Endothelial cell of umbilical vein (primary cell): ENCODE measurements around the gene SUV39H1. TPM values are rescaled to one million over a fixed set of nuclear protein-coding genes. Genes with fewer than 3 reads are reported as not detected.
A peak's percentile ranks its signal among the peaks of the same experiment; 100 is the strongest.

Experiments used
- Bru-seq: library from RNA; stranded (reverse); fragments of 400-500 nt; gene quantifications from one replicate; lab custom pipeline; 2021; lab: Mats Ljungman, UMichigan
- BruChase-seq, 2 experiments: library from RNA; stranded (reverse); fragments of 400-500 nt; gene quantifications; one replicate each; lab custom pipeline; 2021; lab: Mats Ljungman, UMichigan
- BruUV-seq: library from RNA; stranded (reverse); fragments of 400-500 nt; replicated peaks from 2 replicates; lab custom pipeline; 2021; lab: Mats Ljungman, UMichigan
- CTCF ChIA-PET: fragments of 300-600, 350-600 bp; sonication (Branson Sonifier 250); formaldehyde crosslinking; loops from one replicate; lab custom pipeline; 2021; ENCODE audit warnings: antibody characterized with exemption, inconsistent platforms; lab: Charles Lee
- POLR2A ChIA-PET: fragments of 300-600, 350-600 bp; sonication (Branson Sonifier 250); formaldehyde crosslinking; loops from one replicate; lab custom pipeline; 2021; ENCODE audit warnings: antibody characterized with exemption, inconsistent platforms; lab: Charles Lee
- DNase-seq: peaks from one replicate; pipeline ENCODE4 v3.0.0-alpha.2; 2011; ENCODE audit warnings: low read depth, low spot score
- FAIRE-seq: peaks from 2 replicates; lab custom pipeline; 2011; peaks lifted over from hg19 to GRCh38; lab: Jason Lieb, UNC
- H2AFZ ChIP-seq: 2 replicates; pipeline ENCODE4 v1.6.0; 2012; ENCODE audit warnings: low read depth, low read length, control low read depth, inconsistent platforms
- H3K27ac ChIP-seq: 2 replicates; pipeline ENCODE4 v1.5.1; 2011; ENCODE audit warnings: low read depth, mild to moderate bottlenecking, control low read depth, low read length, moderate library complexity; ENCODE audit not compliant: insufficient read depth
- H3K27me3 ChIP-seq, 2 experiments: 2 replicates each; pipeline versions ENCODE4 v1.6.0 to v1.6.1; 2011; ENCODE audit warnings: low read length in 2 of 2, mixed read lengths in 1 of 2; ENCODE audit not compliant: control insufficient read depth in 2 of 2, insufficient read depth in 2 of 2
- H3K36me3 ChIP-seq, 2 experiments: 2 replicates in 1 of 2; 3 replicates in 1 of 2; pipeline ENCODE4 v1.5.1; 2011; ENCODE audit warnings: low read length in 2 of 2, mild to moderate bottlenecking in 1 of 2, moderate library complexity in 1 of 2; ENCODE audit not compliant: control insufficient read depth in 2 of 2, insufficient read depth in 2 of 2; ENCODE audit errors: extremely low read depth in 1 of 2
- H3K4me1 ChIP-seq: 3 replicates; pipeline ENCODE4 v1.5.1; 2011; ENCODE audit warnings: mild to moderate bottlenecking, low read length; ENCODE audit not compliant: control insufficient read depth, insufficient read depth; ENCODE audit errors: extremely low read depth
- H3K4me2 ChIP-seq: 2 replicates; pipeline ENCODE4 v1.6.1; 2011; ENCODE audit warnings: low read length, control low read depth, mixed read lengths; ENCODE audit not compliant: insufficient read depth
- H3K4me3 ChIP-seq, 3 experiments: fragments of 200-600 bp in 1 of 3; sonication (generic), shearing (Covaris generic) in 1 of 3; replicated peaks in 1 of 3; 2 replicates each; pipeline ENCODE4 v1.5.1; 2011 to 2016; ENCODE audit warnings: control low read depth in 3 of 3, low read length in 3 of 3, mild to moderate bottlenecking in 2 of 3, inconsistent platforms in 1 of 3, low read depth in 1 of 3, moderate library complexity in 1 of 3; ENCODE audit not compliant: insufficient read depth in 1 of 3
- H3K79me2 ChIP-seq: 2 replicates; pipeline ENCODE4 v1.6.0; 2012; ENCODE audit warnings: low read length, inconsistent platforms; ENCODE audit not compliant: control insufficient read depth, insufficient read depth
- H3K9ac ChIP-seq: replicated peaks from 2 replicates; pipeline ENCODE3; 2011; ENCODE audit warnings: low read length, control low read depth; ENCODE audit not compliant: insufficient read depth; ENCODE audit errors: extremely low read depth
- H3K9me1 ChIP-seq: replicated peaks from 3 replicates; pipeline ENCODE4 v1.6.0; 2011; ENCODE audit warnings: mild to moderate bottlenecking, low read length; ENCODE audit not compliant: control insufficient read depth, insufficient read depth; ENCODE audit errors: extremely low read depth
- H3K9me3 ChIP-seq: replicated peaks from 2 replicates; pipeline ENCODE4 v1.5.1; 2012; ENCODE audit warnings: low read length, inconsistent platforms; ENCODE audit not compliant: control insufficient read depth, insufficient read depth
- H4K20me1 ChIP-seq: replicated peaks from 2 replicates; pipeline ENCODE3; 2011; ENCODE audit warnings: mild to moderate bottlenecking, low read length; ENCODE audit not compliant: control insufficient read depth, insufficient read depth; ENCODE audit errors: extremely low read depth
- CTCF ChIP-seq, 2 donors: IDR thresholded peaks; 1 replicate in 1 of 2; 2 replicates in 1 of 2; pipeline ENCODE4 v1.5.1; 2011; ENCODE audit warnings: low read length in 2 of 2, mild to moderate bottlenecking in 2 of 2, moderate library complexity in 2 of 2, control low read depth in 1 of 2, inconsistent platforms in 1 of 2, low read depth in 1 of 2; ENCODE audit not compliant: insufficient read depth in 1 of 2; ENCODE audit errors: extremely low read depth in 1 of 2
- POLR2A ChIP-seq: IDR thresholded peaks from 2 replicates; pipeline ENCODE4 v1.6.1; 2012; ENCODE audit warnings: low read depth, mild to moderate bottlenecking, control low read depth, low read length
- POLR2AphosphoS5 ChIP-seq: IDR thresholded peaks from 2 replicates; pipeline ENCODE4 v1.6.1; 2012; ENCODE audit warnings: low read depth, mild to moderate bottlenecking, control low read depth, low read length, moderate library complexity; ENCODE audit not compliant: insufficient read depth
- dilution Hi-C: fragments of 300-500 bp; cut with MboI; formaldehyde crosslinking; loops from one replicate; pipeline ENCODE4 v1.15.0; 2019; ENCODE audit warnings: low sequenced_read_pairs; ENCODE audit not compliant: extremely low pct_ligation_motif_present
- intact Hi-C: fragments of 100-400 bp; cut with micrococcal nuclease; formaldehyde crosslinking; loops from one replicate; pipeline ENCODE4 v1.10.0; 2022
- long read RNA-seq: library from polyadenylated mRNA; stranded (forward); transcript quantifications from one replicate; pipeline ENCODE4 v2.0.0, GENCODE V29; 2021
- polyA minus RNA-seq, 3 experiments: library from RNA; depleted of rRNA, polyadenylated mRNA; stranded (reverse); fragments of >200 nt; gene quantifications; 1 replicate in 1 of 3; 2 replicates in 2 of 3; pipeline ENCODE4 v1.2.3, GENCODE V29; 2011
- polyA plus RNA-seq, 4 experiments: library from polyadenylated mRNA; depleted of rRNA in 3 of 4; stranded (reverse) in 3 of 4; unstranded in 1 of 4; fragments of >200 nt; gene quantifications; 2 replicates each; pipeline versions ENCODE4 v1.2.1 to v1.2.3, GENCODE V29; 2011 to 2012; ENCODE audit warnings: missing spikeins in 1 of 4
- total RNA-seq: library from RNA; stranded (reverse); gene quantifications from 2 replicates; pipeline ENCODE4 v1.2.3, GENCODE V29; 2021
- TF ChIP-seq, protein P1 (sequence below): IDR thresholded peaks from 2 replicates; pipeline ENCODE4 v1.6.1; 2011; ENCODE audit not compliant: insufficient read depth, insufficient read length

The SUV39H1 gene
- total RNA-seq (18.2 and 20.0 TPM in 2 replicates), polyA plus RNA-seq (19.0 and 22.0 TPM in 2 replicates), polyA minus RNA-seq (13.5 and 14.9 TPM in 2 replicates), Bru-seq, nascent RNA (percentile 58 among the genes with signal in this experiment), BruChase-seq, experiment 1, labeled RNA remaining after a 6-hour chase (percentile 56 among the genes with signal in this experiment), BruChase-seq, experiment 2, labeled RNA remaining after a 2-hour chase (percentile 63 among the genes with signal in this experiment)
- polyA plus RNA-seq (2011; cell fraction: cytosol; rRNA removed) = 12.9 and 13.6 TPM in 2 replicates
- polyA plus RNA-seq (2011; cell fraction: nucleus; rRNA removed) = 13.3 and 20.0 TPM in 2 replicates
- polyA plus RNA-seq (2012) = 7.7 and 13.0 TPM in 2 replicates
- 38.1 TPM for polyA minus RNA-seq (2011; cell fraction: cytosol; rRNA and poly(A)+ RNA removed)
- 8.8 and 9.0 TPM in 2 replicates for polyA minus RNA-seq (2011; cell fraction: nucleus; rRNA and poly(A)+ RNA removed)
- long read RNA-seq, transcript SUV39H1-202 (6 exons, 2,871 nt) = major isoform, 39 of 52 reads
- long read RNA-seq, partial matches to known transcripts = 4 of 52 reads
- long read RNA-seq, other reads (novel, unspliced or antisense) = 9 of 52 reads

DNA sequence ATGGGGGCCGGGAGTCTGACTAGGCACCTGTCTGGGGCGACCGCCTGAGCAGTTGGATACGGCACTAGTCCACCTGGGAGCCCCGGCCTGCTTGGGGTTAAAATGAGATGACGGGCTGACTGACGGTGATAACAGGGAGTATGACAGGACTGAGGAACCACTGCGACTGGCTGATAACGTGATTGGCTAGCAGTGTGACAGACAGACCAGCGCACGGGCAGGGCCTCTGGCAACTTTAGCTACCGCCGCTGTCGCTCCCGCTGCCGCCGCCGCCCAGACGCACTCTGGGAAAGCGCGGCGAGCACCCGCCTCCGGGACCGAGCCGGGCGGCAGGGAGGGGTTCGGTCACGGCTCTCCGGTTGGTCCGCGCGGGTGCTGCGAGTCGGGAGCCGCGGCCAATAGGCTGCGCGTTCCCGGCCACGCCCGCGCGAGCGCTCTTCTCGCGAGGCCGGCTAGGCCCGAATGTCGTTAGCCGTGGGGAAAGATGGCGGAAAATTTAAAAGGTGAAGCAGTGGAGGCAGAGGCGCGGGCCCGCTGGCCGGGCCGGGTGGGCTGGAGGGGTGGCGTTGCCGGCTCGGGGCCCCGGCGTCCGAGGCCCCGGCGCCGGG, at the start of gene SUV39H1:
Gene SUV39H1, plus strand, starts transcription at position 434 of the 608 bp plus-strand sequence. Its CDS starts 51 bp downstream, at position 485.
- H2AFZ ChIP-seq = peak within 1 kb of the TSS; percentile 78
- H3K4me1 ChIP-seq = peaks cover 5% of the 10 kb centered on the region
- H3K9me3 ChIP-seq = no peaks in the 10 kb centered on the region
- dilution Hi-C loops = no loop called here
- intact Hi-C loops = loop anchor here (1.0 to 2.0 kb wide), 5 partner anchors 20 to 201 kb away; partner anchors contain the start of genes PQBP1, TIMM17B and WDR13
- peak within 1 kb of the TSS; percentile 57 for H3K27ac ChIP-seq
- no TSS peak for BruUV-seq
- H3K9ac ChIP-seq = peak within 1 kb of the TSS; percentile 88
- no peaks in the 10 kb centered on the region for H3K9me1 ChIP-seq
- DNase-seq (peak; percentile 87), FAIRE-seq (peak; percentile 96)
- peaks cover 0 to 7% of the 10 kb centered on the region in 2 experiments for H3K36me3 ChIP-seq
- TF ChIP-seq, protein P1, sequence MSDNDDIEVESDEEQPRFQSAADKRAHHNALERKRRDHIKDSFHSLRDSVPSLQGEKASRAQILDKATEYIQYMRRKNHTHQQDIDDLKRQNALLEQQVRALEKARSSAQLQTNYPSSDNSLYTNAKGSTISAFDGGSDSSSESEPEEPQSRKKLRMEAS = no peak
- TF ChIP-seq POLR2AphosphoS5 (peak; percentile 20), POLR2A (peak; percentile 80)
- peaks cover 22% of the 10 kb centered on the region for H3K79me2 ChIP-seq
- H3K27me3 ChIP-seq = no peaks in the 10 kb centered on the region
- H3K4me2 ChIP-seq = peak within 1 kb of the TSS; percentile 84
- CTCF ChIA-PET = no interaction called here
- H3K4me3 ChIP-seq = peak within 1 kb of the TSS; percentile 60 to 76 (median 72)
- POLR2A ChIA-PET = no interaction called here
- H4K20me1 ChIP-seq = no peaks in the 10 kb centered on the region

DNA sequence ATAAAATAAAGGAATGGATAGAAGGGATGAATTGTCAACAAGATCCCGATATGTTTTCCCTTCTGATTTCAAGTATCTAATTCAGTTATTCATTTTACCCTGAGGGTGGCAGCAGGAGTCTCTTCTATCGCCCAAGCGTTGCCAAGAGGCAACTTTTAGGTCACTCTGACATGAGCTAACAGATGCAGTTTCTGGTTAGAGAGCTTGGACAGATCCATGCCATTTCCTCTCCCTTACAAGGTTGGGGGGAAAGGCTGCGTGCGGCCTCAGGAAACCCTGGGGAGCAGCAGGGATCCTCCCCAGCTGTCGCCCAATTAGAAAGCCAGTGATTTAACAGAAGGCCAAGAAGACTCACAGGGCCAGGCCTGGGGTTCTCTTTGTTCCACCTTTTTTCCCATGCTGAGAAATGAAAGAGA, 48.2 kb upstream of the SUV39H1 start:
- no peak overlapping the region for H3K4me2 ChIP-seq
- TF ChIP-seq CTCF (IDR thresholded peaks at IDR 0.05; ENCODE audit: extremely low read depth in 1 of 2, insufficient read depth in 1 of 2, low read depth in 1 of 2, low read length in 2 of 2) (peak in 1 of 2 donors; percentile 15), POLR2A (no peak)
- no peak overlapping the region for H3K4me3 ChIP-seq
- no peaks in the 10 kb centered on the region for H4K20me1 ChIP-seq
- DNase-seq (peak; percentile 43), FAIRE-seq (peak; percentile 63)
- POLR2A ChIA-PET = no interaction called here
- H3K79me2 ChIP-seq = no peaks in the 10 kb centered on the region
- H3K4me1 ChIP-seq = no peaks in the 10 kb centered on the region
- dilution Hi-C loops (no loop called here), intact Hi-C loops (loop anchor here (5.0 kb wide), 1 partner anchor 299 kb away; no protein-coding TSS in a partner anchor)
- no peaks in the 10 kb centered on the region for H3K36me3 ChIP-seq
- CTCF ChIA-PET = interaction anchor here (0.6 to 1.5 kb wide), 16 partner anchors 9 to 458 kb away, joined by 3 to 9 read pairs (median 3); partner anchors contain the start of genes PQBP1, SLC35A2 and TIMM17B
- H3K9me3 ChIP-seq = no peaks in the 10 kb centered on the region
- no TSS peak for BruUV-seq
- H3K9me1 ChIP-seq = no peaks in the 10 kb centered on the region
- no peak overlapping the region for H2AFZ ChIP-seq
- H3K27me3 ChIP-seq = peaks cover 0 to 2% of the 10 kb centered on the region in 2 experiments
- H3K27ac ChIP-seq = no peak overlapping the region
- no peak overlapping the region for H3K9ac ChIP-seq
